Body of pancreas (tissue), 4 donors: ENCODE results near the gene CLIP1. TPM values are rescaled to one million over a fixed set of nuclear protein-coding genes. Genes with fewer than 3 reads are reported as not detected.

ENCODE experiments used
- ATAC-seq: fragments of 150-250 bp; one replicate; pipeline ENCODE4 v1.9.1; 2016
- DNase-seq, 4 donors: peaks; one replicate each; pipeline ENCODE4 v3.0.0-alpha.2; 2019
- H3K27ac ChIP-seq, 4 donors: fragments of 200-600 bp; sonication (generic); 1 replicate in 3 of 4; 2 replicates in 1 of 4; pipeline versions ENCODE4 v1.5.1 to v1.6.1; 2016 to 2019; ENCODE audit warnings: mild to moderate bottlenecking in 1 of 4, mixed read lengths in 1 of 4, moderate library complexity in 1 of 4
- H3K27me3 ChIP-seq, 2 donors: fragments of 200-600 bp; sonication (generic); one replicate each; pipeline ENCODE4 v1.6.0; 2016; ENCODE audit warnings: mild to moderate bottlenecking in 1 of 2
- H3K36me3 ChIP-seq, 2 donors: fragments of 200-600 bp; sonication (generic); replicated peaks in 1 of 2; 2 replicates each; pipeline ENCODE4 v1.5.1; 2016; ENCODE audit warnings: low read depth in 2 of 2; ENCODE audit not compliant: insufficient read depth in 1 of 2
- H3K4me1 ChIP-seq: fragments of 200-600 bp; sonication (generic); one replicate; pipeline ENCODE4 v1.6.0; 2016
- H3K4me3 ChIP-seq, 2 donors: fragments of 200-600 bp; sonication (generic); 1 replicate in 1 of 2; 2 replicates in 1 of 2; pipeline ENCODE4 v1.5.1; 2016 to 2019
- H3K9me3 ChIP-seq, 3 donors: fragments of 200-600 bp; sonication (generic); 1 replicate in 2 of 3; 2 replicates in 1 of 3; pipeline ENCODE4 v1.5.1; 2016
- CTCF ChIP-seq, 7 experiments: fragments of 450-650 bp in 4 of 7; fragments of 200-600 bp in 3 of 7; sonication (generic) in 3 of 7; IDR thresholded peaks; one replicate each; pipeline ENCODE4 v1.5.1; 2016 to 2019; ENCODE audit warnings: antibody characterized with exemption in 7 of 7
- POLR2A ChIP-seq, 3 donors: fragments of 450-650 bp; IDR thresholded peaks; one replicate each; pipeline ENCODE4 v1.6.1; 2016; ENCODE audit warnings: antibody characterized with exemption in 3 of 3, mild to moderate bottlenecking in 2 of 3
- WGBS, 2 donors: methylation state at CpG; one replicate each; pipeline ENCODE4 v1.1.5; 2017; 5-methylcytosine and 5-hydroxymethylcytosine counted together
- intact Hi-C: fragments of 100-400 bp; cut with DNase I; formaldehyde crosslinking; loops from one replicate; pipeline ENCODE4 v1.15.1; 2023
- total RNA-seq, 2 donors: library from RNA; depleted of rRNA; stranded (reverse); fragments of >200 nt; gene quantifications; one replicate each; pipeline ENCODE4 v1.1.0, GENCODE V29; 2016

Gene CLIP1
- total RNA-seq, 2 donors from 2014 or later: 41.2 to 89.0 TPM

GRCh38 chr12:122355706-122356105, 66.8 kb downstream of the CLIP1 start:
- WGBS, 2 donors: 85 to 90% methylated on average over 11 of the region's 11 CpGs
- Histone ChIP-seq H3K27ac (no peak overlapping the region), H3K36me3 (peaks cover 11 to 13% of the 10 kb centered on the region in 2 donors)

GRCh38 chr12:122354958-122355641, 67.4 kb downstream of the CLIP1 start:
- DNase-seq: no peak
- H3K4me3 ChIP-seq: no peak overlapping the region
- TF ChIP-seq POLR2A (IDR thresholded peaks at IDR 0.05): no peak
- TF ChIP-seq CTCF (IDR thresholded peaks at IDR 0.05): no peak
- H3K27ac ChIP-seq: no peak overlapping the region
- 76 to 89% methylated on average over 24 of the region's 24 CpGs for WGBS, 2 donors
- intact Hi-C loops: no loop called here
- no peak for ATAC-seq
- H3K36me3 ChIP-seq: peaks cover 11 to 12% of the 10 kb centered on the region in 2 donors
- H3K4me1 ChIP-seq: no peaks in the 10 kb centered on the region
- no peaks in the 10 kb centered on the region for H3K9me3 ChIP-seq
- H3K27me3 ChIP-seq: no peaks in the 10 kb centered on the region

More at GRCh38 chr12:122355706-122356105, 66.8 kb downstream of the CLIP1 start:
- no peaks in the 10 kb centered on the region for H3K9me3 ChIP-seq
- no peaks in the 10 kb centered on the region for H3K4me1 ChIP-seq
- no peak for DNase-seq
- no peak for ATAC-seq
- no peak overlapping the region for H3K4me3 ChIP-seq
- no peaks in the 10 kb centered on the region for H3K27me3 ChIP-seq
- intact Hi-C loops: no loop called here
- TF ChIP-seq POLR2A (IDR thresholded peaks at IDR 0.05) (no peak), CTCF (IDR thresholded peaks at IDR 0.05) (no peak)

GRCh38 chr12:122352394-122352793, 70.1 kb downstream of the CLIP1 start:
- Histone ChIP-seq H3K27ac (no peak overlapping the region), H3K9me3 (no peaks in the 10 kb centered on the region), H3K4me1 (no peaks in the 10 kb centered on the region), H3K36me3 (peaks cover 11 to 16% of the 10 kb centered on the region in 2 donors), H3K27me3 (no peaks in the 10 kb centered on the region), H3K4me3 (no peak overlapping the region)
- DNase-seq: no peak
- intact Hi-C loops: no loop called here
- WGBS, 2 donors: 89 to 96% methylated on average over 8 of the region's 8 CpGs
- ATAC-seq: no peak
- TF ChIP-seq POLR2A (IDR thresholded peaks at IDR 0.05) (no peak), CTCF (IDR thresholded peaks at IDR 0.05) (no peak)

GRCh38 chr12:122350141-122350848, 72.2 kb downstream of the CLIP1 start:
- Histone ChIP-seq H3K4me3 (no peak overlapping the region), H3K27ac (no peak overlapping the region), H3K27me3 (no peaks in the 10 kb centered on the region), H3K9me3 (no peaks in the 10 kb centered on the region), H3K4me1 (no peaks in the 10 kb centered on the region), H3K36me3 (peaks cover 11 to 18% of the 10 kb centered on the region in 2 donors)
- WGBS, 2 donors: 75 to 76% methylated on average over 7 of the region's 7 CpGs
- no peak for ATAC-seq
- intact Hi-C loops: no loop called here
- peak in 2 of 4 donors; percentile 12 to 33 for DNase-seq
- no peak for TF ChIP-seq POLR2A (IDR thresholded peaks at IDR 0.05)
- no peak for TF ChIP-seq CTCF (IDR thresholded peaks at IDR 0.05)
